Dermis microvascular lymphatic vessel endothelial cell (primary cell): ENCODE measurements around the gene FOXP4. TPM values are rescaled to one million over a fixed set of nuclear protein-coding genes. Genes with fewer than 3 reads are reported as not detected.

ENCODE experiments used
- DNase-seq, 2 donors: peaks; one replicate each; pipeline versions ENCODE4 v3.0.0 to v3.0.0-alpha.2; 2010; ENCODE audit warnings: low read depth in 2 of 2
- total RNA-seq: library from RNA; depleted of rRNA; stranded (reverse); fragments of >200 nt; gene quantifications from 2 replicates; pipeline ENCODE4 v1.2.1, GENCODE V29; 2014

Gene FOXP4
- total RNA-seq, 1 donor from 2014 or later, result 3.2 TPM

DNA sequence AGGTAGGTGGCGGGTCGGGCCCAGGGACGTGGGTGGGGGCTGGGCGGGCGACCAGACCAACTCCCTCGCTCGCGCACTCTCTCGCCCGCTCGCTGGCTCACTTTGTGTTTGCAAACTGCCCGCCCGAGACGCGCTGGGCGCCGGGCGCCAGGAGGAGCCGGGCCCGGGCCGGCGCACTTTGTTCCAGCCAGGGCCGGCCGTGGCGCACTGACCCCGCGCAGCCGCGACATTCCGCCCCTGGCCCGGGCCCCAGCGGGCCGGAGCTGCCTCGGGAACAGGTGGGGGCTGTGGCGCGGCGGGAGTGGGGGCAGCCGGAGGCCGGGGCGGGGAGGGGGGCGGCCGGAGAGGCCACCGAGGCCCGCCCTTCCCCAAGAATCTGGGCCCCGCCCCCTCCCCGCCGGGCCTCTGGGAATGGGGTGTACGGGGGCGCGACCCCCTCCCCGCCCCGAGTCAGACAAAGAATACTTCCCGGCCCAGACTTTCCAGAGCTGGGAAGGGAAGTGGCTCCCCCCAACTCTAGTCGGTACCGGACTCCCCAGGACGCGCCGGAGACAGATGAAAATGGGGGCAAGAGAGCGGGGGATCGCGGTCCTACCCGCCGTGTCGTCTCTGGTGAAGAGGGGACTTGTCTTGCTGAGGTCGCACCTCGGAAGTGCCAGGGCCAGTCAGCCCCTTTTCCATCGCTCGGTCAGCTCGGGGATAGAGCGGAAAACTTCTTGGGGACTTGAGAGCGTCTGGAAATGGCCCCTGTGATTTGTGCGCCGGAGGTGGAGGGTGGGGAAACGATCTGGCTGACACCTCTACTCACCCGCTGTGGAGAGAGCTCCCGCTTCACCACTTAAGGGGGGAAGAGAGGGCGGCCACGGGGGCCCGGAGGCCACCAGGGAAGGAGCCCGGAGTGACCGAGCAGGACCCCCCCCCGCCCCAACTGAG, 951 bp downstream of the FOXP4 start:
- DNase-seq, result peak in 1 of 2 donors; percentile 52

DNA sequence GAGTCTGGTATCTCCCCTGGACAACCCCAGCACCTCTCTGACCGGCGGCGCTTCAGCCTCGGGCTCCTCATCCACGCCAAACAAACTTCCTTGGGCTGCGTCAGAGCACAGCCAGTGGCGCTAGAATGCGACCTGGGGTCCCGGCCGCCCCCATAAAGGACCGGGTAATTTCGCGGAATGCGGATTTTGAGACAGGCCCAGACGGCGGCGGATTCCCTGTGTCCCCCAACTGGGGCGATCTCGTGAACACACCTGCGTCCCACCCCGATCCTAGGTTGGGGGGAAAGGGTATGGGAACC, 1.6 kb downstream of the FOXP4 start:
- no peak for DNase-seq

DNA sequence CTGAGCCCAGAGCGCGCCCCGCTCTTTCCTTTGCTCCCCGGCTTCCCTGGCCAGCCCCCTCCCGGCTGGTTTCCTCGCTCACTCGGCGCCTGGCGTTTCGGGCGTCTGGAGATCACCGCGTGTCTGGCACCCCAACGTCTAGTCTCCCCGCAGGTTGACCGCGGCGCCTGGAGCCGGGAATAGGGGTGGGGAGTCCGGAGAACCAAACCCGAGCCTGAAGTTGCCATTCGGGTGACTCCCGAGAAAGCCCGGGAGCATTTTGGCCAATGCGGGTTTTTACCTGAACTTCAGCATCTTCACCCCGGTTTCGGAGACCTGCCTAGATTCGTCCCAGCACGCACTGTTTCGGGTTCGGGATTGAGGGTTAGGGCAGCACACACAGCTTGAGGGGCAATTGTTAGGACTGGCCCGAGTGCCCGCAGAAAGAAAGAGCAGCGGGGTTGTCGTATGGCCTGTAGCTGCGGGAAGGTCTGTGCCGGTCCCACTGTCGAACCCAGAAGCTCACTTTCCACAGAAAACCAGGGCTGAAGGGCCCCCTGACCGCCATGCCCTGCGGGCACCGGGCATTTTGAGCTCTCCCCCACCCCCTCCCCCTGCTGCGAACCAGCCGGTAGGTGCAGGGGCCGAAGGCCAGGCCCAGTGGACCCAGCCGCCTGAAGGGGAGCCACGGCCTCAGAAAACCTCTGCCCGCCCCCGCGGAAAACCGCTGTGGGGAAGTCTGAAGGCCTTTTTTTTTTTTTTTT, 2.1 kb downstream of the FOXP4 start:
- DNase-seq, result no peak

DNA sequence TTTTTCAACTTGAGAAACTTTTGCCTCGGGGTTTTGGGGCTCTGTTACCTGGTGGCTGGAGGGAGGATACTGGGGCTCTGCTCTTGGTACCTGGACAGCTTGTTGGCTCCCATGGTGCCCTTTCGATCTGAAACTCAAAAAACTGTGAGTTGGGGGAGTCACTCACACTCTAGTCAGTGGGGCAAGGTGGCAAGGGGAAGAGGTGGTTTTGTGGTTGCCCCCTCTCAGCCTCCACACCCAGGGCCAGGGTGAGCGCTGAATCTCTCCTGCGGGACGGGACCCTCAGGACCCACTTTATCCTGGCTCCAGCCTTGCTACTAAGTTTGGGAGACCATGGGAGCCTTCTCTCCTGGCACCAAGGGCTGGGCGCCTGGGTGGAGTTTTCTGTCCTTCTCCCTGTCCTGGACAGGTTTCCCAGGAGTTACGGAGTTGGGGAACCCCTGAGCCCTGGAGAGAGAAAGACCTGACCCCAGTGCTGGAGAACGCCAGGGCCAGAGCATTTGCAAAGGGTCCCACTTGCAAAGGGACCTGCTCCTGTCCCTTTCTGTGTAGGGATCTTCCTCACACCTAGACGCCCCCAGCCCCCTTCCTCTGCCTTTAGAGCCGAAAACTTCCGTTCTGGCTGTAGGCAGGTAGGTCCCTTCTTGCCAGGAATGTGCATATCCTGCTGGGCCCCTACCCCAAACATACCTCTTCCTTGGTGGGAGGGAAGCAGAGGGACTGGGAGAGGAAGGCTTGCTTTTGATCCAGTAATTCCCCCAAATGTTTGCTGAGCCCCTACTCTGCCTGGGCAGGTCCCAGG, 2.9 kb downstream of the FOXP4 start:
- DNase-seq, result no peak

DNA sequence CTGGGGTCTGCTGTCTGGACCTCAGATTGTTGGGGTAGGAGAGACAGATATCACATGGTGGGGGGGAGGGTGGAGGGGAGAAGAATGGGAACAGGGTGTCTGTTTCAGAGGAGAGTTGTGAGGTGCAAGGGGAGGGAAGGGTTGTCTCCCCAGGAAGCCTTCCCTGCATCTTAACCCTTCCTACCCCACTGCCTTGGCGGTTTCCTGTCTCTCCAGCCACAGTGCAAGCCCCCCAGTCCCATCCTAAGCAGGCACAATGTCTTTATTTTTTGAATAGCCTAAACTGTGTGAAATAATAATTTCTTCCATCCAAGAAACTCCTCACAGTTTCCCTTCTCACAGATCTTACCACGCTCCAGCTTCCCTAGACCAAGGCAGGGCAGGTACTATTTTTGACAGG, 3.5 kb downstream of the FOXP4 start:
- DNase-seq, result no peak

DNA sequence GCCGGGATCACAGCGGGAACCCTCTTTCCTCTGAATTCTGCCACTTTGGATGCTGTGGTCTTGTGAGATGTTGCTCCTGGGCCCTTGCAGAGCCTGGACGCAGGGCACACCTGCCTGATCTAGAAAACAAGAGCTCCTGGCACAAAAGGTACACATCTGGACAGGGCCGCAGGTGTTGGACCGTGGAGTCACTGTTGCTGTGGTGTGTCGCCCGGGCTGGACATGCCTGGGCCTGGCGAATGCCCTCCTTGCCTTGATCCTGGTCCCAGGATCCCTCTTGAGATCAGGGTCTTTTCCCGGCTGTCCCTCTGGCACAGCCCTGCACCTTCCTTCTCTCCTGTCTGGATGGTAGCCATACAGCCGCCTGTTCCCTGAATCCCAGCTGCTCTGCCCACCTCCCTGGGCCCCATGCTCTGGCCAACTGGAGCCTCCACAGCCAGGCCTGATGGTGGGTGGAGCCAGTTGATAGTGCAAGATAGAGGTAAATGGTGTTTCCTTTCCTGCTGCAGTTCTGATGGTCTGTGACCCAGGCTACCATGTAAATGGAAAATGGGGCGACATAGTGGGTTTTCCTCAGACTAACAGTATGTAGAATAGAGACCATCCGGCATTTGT, 5.0 kb downstream of the FOXP4 start:
- no peak for DNase-seq

DNA sequence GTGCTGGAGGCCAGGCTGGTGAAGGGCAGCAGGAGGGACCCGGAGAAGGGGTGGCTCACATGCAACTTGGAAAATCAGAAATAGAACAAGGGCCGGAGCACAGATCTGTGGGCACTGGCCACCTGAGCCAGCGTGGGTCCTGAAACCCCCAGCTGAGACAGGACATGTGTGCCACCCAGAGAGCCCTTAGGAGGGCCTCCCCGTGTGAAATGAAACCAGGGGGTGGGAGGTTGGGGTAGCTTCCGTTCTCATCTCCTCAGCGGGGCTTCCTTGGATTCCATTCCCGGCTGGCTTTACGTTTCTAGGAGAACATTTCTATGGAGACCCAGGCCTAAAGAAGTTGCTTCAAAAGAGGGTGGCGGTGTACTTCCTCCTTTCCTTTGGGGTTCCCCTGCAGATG, 5.7 kb downstream of the FOXP4 start:
- no peak for DNase-seq

DNA sequence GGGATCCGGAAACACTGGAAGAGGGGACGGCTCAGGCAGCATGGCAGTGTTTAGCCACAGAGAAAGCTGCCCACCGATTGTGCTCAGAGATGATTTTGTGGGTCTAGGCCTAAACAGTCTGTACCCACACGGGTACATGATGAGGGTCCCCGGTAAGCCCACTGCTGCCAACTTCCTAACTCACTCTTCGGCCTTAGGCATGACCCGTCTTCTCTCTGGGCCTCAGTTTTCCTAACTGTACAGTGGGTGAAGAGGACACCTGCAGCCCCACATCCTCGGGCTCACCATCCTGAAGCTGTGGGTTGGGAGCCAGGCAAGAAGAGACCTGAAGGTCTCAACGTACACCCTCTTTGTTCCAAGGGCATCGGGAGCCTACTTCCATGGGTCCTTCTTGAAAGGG, 6.5 kb downstream of the FOXP4 start:
- no peak for DNase-seq

DNA sequence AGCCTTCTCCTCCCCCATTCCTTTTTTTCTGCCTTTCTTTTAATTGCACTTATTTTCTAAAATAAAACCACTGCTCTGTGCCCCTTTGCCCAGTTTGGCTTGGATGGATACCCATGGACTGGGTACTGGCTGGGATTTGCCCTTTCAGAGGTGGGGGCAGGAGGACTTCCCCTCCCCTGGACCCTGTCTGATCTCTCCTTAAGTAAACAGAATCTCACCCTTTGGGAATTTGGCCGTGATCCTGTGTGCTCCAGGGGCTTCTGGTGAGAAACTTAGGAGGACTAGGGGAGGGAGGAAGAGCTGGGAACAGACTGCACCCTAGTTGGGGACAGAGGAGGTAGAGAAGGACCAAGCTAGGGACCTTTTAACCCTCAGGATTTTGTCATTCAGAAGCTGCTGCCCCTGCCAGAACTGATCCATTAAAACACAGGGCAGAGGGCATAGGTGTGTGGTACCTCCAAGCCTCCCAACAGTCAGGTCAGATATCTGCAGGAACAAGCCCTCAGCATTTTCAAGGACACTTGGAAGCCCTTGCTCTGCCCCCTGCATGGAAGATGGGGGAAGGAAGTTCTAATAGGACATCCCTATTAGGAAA, 7.3 kb downstream of the FOXP4 start:
- DNase-seq, result no peak

DNA sequence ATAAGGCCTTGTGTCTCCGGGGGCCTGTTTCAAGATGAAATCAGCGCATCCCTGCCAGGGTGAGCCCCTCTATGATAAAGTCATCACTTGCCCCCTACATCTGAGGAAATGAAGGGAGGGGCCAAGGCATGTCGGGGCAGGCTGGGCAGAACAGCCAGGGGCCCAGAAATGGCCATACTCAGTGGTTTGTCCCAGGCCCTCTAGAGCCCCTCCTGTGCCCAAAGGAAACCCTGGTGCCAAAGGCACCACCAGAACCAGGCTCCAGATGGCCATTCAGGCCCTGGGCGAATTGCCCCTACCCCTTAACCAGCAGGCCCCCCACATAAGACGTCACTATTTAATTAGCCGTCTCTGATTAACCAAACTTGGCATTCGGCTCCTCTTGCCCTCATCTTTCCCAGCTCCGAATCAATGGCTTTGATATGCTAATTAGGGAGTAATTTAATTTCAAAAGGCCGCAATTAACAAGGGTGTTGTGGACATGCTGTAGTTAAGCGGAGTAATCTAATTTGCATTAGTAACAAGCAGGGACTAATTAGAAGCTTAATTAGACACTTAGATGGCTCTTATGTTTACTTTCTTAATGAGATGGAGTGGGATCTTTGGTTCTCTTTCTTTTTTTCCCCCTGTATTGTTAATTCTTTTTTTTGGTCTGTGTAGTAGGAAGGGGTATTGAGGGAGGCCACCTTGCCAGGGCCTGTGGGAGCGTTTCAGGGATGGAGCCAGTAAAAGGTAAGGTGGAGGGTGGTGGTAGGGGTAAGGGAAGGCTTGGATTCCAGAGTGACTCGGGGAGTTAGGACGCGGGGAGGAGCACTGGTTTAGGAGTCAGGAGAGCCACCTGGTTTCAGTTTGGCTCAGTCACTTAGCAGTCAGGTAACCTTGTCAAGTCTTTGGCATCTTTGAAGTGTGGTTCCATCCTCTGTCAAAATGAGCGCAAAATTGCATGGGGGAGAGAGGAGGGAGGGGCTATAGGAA, 9.4 kb downstream of the FOXP4 start:
- DNase-seq, result no peak

DNA sequence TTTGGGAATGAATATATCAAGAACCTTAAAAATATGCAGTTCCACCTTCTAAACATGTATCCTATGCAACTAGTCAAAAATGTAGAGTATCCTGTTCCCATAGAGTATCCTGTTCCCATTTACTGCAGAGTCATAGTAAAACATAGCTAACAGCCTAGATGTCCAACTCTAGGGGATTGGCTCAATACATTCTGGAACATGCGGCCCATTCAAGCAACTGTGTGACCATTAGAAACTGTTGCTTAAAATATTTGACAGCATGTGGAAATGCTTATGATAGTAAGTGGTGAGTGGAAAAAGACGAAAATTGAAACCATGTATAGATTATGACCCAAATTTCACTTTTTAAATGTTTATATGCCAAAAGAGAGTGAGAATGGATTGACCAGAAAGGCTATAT, 11.2 kb downstream of the FOXP4 start:
- DNase-seq, result no peak

DNA sequence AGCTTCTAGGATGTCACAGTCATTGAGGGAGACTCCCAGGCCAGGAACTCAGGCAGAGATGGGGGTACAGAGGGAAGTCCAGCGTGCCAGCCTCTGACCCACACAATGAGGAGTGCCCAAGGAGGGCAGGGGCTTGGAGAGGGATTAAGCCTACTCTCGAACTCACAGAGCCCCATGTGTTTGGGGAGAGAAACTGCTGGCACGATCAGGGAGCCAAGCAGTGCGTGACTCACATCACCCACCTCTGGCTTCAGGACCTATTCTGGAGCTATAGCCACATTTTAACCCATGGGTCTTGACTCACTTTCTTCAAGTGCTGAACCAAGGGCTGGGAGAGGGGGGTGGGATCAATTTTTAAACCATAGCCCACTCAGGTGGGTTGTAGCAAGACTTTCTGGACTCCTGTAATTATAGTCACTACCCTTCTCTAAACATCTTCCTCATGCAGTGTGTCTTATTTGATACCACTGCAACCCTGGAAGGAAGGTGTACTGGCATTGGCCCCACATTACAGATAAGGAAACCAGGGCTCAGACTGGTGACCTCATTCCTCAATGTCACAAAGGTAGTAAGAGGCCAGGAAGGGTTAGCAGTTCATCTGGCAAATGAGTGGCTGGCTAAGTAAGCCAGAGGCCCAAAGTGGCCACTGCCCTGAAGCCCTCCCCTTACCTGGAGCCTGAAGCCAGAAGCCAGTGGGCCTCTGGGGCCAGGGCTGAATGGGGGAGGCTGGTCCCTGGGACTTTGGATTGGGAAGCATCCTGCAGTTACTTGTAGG, 12.0 kb downstream of the FOXP4 start:
- no peak for DNase-seq

DNA sequence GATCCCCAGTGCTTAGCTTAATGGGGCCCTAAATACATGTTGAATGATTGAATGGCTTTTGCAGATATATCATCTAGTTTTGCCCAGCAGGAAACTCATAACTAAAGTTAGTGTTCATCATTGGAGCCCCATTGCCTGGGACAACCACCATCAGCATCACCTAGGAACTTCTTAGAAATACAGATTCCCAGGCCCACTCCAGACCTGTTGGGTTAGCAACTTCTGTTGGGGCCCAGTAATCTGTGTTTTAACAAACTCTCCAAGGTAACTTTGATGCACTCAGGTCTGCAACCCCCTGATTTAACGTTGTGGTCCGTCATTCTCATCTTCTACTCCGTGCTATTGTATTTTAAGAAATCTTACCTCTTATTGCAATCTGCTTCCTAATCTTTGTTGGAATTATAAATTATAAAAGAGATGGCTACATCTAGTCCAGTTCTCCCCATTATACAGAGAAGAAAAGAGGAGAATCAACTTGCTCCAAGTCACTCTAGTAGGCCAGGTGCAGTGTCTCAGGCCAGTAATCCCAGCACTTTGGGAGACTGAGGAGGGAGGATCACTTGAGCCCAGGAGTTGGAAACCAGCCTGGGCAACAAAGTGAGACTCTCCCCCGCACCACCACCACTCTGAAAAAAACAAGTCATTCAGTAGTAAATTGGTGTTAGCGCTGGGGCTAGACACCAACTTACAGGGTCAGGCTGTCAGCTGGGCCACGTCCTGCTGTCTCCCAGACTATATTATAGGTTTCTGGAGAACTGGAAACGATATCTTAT, 13.7 kb downstream of the FOXP4 start:
- DNase-seq, result no peak

DNA sequence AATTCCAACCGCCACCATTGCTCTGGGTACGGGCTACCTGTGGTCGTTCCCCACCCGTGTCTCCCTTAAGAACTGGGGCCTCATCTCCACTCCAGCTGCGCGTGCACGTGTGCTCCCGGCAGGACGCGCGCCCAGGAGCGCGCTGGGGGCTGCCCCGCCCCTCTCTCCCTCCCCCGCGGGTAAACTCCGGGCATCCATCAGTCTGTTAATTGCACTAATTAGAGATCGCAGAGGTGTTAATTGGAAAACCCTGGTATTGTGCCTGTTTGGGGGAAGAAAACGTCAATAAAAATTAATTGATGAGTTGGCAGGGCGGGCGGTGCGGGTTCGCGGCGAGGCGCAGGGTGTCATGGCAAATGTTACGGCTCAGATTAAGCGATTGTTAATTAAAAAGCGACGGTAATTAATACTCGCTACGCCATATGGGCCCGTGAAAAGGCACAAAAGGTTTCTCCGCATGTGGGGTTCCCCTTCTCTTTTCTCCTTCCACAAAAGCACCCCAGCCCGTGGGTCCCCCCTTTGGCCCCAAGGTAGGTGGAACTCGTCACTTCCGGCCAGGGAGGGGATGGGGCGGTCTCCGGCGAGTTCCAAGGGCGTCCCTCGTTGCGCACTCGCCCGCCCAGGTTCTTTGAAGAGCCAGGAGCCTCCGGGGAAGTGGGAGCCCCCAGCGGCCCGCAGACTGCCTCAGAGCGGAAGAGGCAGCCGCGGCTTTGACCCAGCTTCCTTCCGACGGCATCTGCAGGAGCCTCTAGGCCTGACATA, 14.4 kb downstream of the FOXP4 start:
- DNase-seq, result peak in 1 of 2 donors; percentile 37

DNA sequence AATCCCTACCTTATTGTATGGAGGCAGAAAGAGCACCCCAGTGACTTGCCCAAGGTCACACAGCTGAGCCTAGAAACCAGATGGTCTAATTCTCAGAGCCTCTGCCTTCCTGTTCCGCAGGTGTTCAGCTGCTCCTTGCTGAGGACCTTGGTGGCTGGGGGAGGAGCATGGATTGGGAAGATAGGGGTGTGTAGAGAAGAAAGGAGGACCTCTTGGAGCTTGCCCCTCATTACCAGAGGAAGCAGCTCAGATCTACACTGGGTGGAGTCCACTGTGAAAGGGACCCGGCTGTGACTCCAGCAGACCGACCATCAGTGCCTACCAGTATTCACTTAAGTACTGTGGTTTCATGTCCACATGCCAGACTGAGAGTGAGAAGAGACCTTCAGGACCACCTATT, 15.2 kb downstream of the FOXP4 start:
- no peak for DNase-seq

DNA sequence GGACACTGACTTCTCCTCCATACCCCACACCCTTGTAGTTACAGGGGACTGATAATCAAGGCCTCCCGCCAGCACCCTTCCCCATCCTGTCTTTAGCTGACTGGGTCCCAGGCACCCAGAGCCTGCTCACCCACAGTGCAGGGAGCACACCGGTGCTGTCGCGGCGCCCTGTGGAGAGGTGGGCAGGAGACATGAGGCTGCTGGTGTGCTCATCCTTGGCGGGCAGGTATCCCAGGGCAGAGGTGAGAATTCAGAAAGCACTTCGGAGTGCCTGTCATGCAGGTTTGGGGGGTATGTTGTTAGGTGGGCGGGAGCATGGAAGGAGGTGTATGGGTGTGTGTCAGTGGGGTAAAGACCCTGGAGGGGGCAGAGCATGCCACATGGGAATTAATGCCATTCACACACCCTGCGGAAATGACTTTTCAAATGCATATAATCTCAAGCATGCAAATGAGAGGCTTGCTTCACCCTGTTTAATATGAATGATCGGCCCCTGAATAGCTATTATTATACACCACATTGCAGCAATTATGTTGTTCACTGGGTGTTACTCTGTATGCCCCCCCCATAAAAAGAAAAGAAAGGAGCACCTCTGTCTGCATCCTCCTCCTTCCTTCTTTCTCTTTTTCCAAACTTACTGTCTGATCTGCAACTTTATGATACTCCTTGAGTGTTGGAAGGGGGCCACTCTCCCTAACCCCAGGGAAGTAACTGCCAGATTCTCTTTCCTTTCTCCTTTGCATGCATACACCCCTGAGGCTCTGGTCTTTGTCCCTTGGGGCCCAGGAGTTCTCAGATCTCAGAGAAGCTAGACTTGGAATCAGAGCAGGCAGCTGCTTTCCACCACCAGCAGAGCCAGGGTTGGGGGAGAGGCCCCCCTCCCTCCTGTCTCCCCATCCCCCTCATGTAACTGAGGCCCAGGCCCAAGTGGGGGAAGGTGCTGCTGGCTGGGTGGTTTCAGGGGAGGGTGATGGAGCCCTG, 16.0 kb downstream of the FOXP4 start:
- DNase-seq, result no peak
